OCI-LY7 (cell line): ENCODE results near the gene PAWR. TPM values are rescaled to one million over a fixed set of nuclear protein-coding genes. Genes with fewer than 3 reads are reported as not detected.
"Not testable (repeated sequence)": the region's sequence is repeated elsewhere in the genome, so short reads cannot be mapped to it uniquely, and the experiment has no call there.

ENCODE experiments used
- BruUV-seq: library from RNA; stranded (reverse); fragments of 400-500 nt; replicated peaks from 2 replicates; lab custom pipeline; 2021; lab: Mats Ljungman, UMichigan
- CTCF ChIA-PET: fragments of 300-600 bp; sonication (Branson Sonifier 250); formaldehyde crosslinking; loops from one replicate; lab custom pipeline; 2022; ENCODE audit warnings: antibody characterized with exemption; ENCODE audit not compliant: unreplicated experiment; lab: Charles Lee
- POLR2A ChIA-PET: fragments of 300-600 bp; sonication (Branson Sonifier 250); formaldehyde crosslinking; loops from one replicate; lab custom pipeline; 2022; ENCODE audit warnings: antibody characterized with exemption; lab: Charles Lee
- DNase-seq: peaks from one replicate; pipeline ENCODE4 v3.0.0-alpha.2; 2015; ENCODE audit warnings: low spot score
- H2AFZ ChIP-seq: fragments of 200-600 bp; sonication (generic), shearing (Covaris generic); 2 replicates; pipeline ENCODE4 v1.6.1; 2014; ENCODE audit warnings: mild to moderate bottlenecking, antibody characterized with exemption, low read length, moderate library complexity
- H3K27ac ChIP-seq: fragments of 200-600 bp; sonication (generic); 2 replicates; pipeline ENCODE4 v1.5.1; 2014; ENCODE audit warnings: mixed run types, low read depth, mild to moderate bottlenecking, moderate library complexity, low read length, inconsistent platforms; ENCODE audit not compliant: poor library complexity, severe bottlenecking
- H3K36me3 ChIP-seq: fragments of 200-600 bp; sonication (generic); 2 replicates; pipeline ENCODE4 v1.6.1; 2014; ENCODE audit warnings: mild to moderate bottlenecking, antibody characterized with exemption, low read length, moderate library complexity, mixed read lengths; ENCODE audit not compliant: insufficient read depth
- H3K4me1 ChIP-seq: fragments of 200-600 bp; sonication (generic); 2 replicates; pipeline ENCODE4 v1.5.1; 2014; ENCODE audit warnings: mild to moderate bottlenecking, low read length; ENCODE audit not compliant: insufficient read depth, poor library complexity, severe bottlenecking
- H3K4me2 ChIP-seq: fragments of 200-600 bp; sonication (generic); 2 replicates; pipeline ENCODE4 v1.6.1; 2014; ENCODE audit warnings: mild to moderate bottlenecking, low read length
- H3K4me3 ChIP-seq: fragments of 200-600 bp; sonication (generic); 2 replicates; pipeline ENCODE4 v1.5.1; 2014; ENCODE audit warnings: mild to moderate bottlenecking, low read depth, low read length; ENCODE audit not compliant: poor library complexity, severe bottlenecking
- H3K79me2 ChIP-seq: fragments of 200-600 bp; sonication (generic); 2 replicates; pipeline ENCODE4 v1.6.1; 2016; ENCODE audit warnings: low read depth, mild to moderate bottlenecking, low read length, moderate library complexity, mixed read lengths; ENCODE audit not compliant: insufficient read depth
- H3K9me2 ChIP-seq: fragments of 200-600 bp; sonication (generic); 2 replicates; pipeline ENCODE4 v1.6.1; 2016; ENCODE audit warnings: mild to moderate bottlenecking, low read length, mixed read lengths; ENCODE audit not compliant: insufficient read depth
- H3K9me3 ChIP-seq: fragments of 200-600 bp; sonication (generic); 2 replicates; pipeline ENCODE4 v1.6.1; 2014; ENCODE audit warnings: mild to moderate bottlenecking, mixed run types, low read length, mixed read lengths
- H4K20me1 ChIP-seq: fragments of 200-600 bp; sonication (generic); 2 replicates; pipeline ENCODE4 v1.6.1; 2014; ENCODE audit warnings: mild to moderate bottlenecking, antibody characterized with exemption, low read length, moderate library complexity, mixed read lengths; ENCODE audit not compliant: insufficient read depth
- CTCF ChIP-seq: fragments of 200-600 bp; sonication (generic); conservative IDR thresholded peaks from 2 replicates; pipeline ENCODE4 v1.5.1; 2014; ENCODE audit warnings: mild to moderate bottlenecking, antibody characterized with exemption, low read length, moderate library complexity, mixed read lengths
- EZH2phosphoT487 ChIP-seq: fragments of 200-600 bp; sonication (generic); IDR thresholded peaks from 2 replicates; pipeline ENCODE4 v1.6.1; 2018; ENCODE audit warnings: low read depth, borderline replicate concordance, mild to moderate bottlenecking, mixed run types, antibody characterized with exemption, low read length, moderate library complexity, mixed read lengths
- intact Hi-C: fragments of 100-400 bp; cut with micrococcal nuclease; formaldehyde crosslinking; loops from one replicate; pipeline ENCODE4 v1.10.0; 2022; ENCODE audit not compliant: unreplicated experiment
- total RNA-seq, 2 experiments: library from RNA; depleted of rRNA in 1 of 2; stranded (reverse); fragments of >200 nt in 1 of 2; shearing (Covaris generic) in 1 of 2; gene quantifications; 2 replicates each; pipeline ENCODE4 v1.2.3, GENCODE V29; 2014 to 2022

Gene PAWR
- total RNA-seq, 2 experiments from 2014 or later: 107 to 186 TPM

GRCh38 chr12:79566452-79567174, 124.2 kb downstream of the PAWR start:
- TF ChIP-seq EZH2phosphoT487: no peak
- TF ChIP-seq CTCF: no peak
- no TSS peak for BruUV-seq
- peak; percentile 24 for DNase-seq
- H3K36me3 ChIP-seq: peaks cover 77% of the 10 kb centered on the region
- H3K4me2 ChIP-seq: no peak overlapping the region
- H3K4me1 ChIP-seq: peaks cover 4% of the 10 kb centered on the region
- no peak overlapping the region for H2AFZ ChIP-seq
- H3K9me3 ChIP-seq: peaks cover 12% of the 10 kb centered on the region; the same call in 1 of the 2 replicates
- intact Hi-C loops: no loop called here
- H3K9me2 ChIP-seq: no peaks in the 10 kb centered on the region
- H3K79me2 ChIP-seq: no peaks in the 10 kb centered on the region
- H4K20me1 ChIP-seq: no peaks in the 10 kb centered on the region
- H3K27ac ChIP-seq: no peak overlapping the region
- H3K4me3 ChIP-seq: no peak overlapping the region
- POLR2A ChIA-PET: interaction anchor here (0.6 kb wide), 1 partner anchor 1522 kb away, joined by 3 read pairs; no protein-coding TSS in a partner anchor
- CTCF ChIA-PET: no interaction called here

GRCh38 chr12:79564727-79565350, 125.9 kb downstream of the PAWR start:
- CTCF ChIA-PET, H3K4me1 ChIP-seq, POLR2A ChIA-PET, BruUV-seq, intact Hi-C loops, H2AFZ ChIP-seq, DNase-seq, H4K20me1 ChIP-seq, H3K27ac ChIP-seq, H3K9me2 ChIP-seq, H3K4me2 ChIP-seq, H3K79me2 ChIP-seq, H3K4me3 ChIP-seq: not testable (repeated sequence)
- H3K36me3 ChIP-seq: peaks cover 67% of the 10 kb centered on the region
- H3K9me3 ChIP-seq: peaks cover 12% of the 10 kb centered on the region; the same call in 1 of the 2 replicates

GRCh38 chr12:79563021-79563740, 127.6 kb downstream of the PAWR start:
- CTCF ChIA-PET: no interaction called here
- Histone ChIP-seq H3K79me2 (no peaks in the 10 kb centered on the region), H3K4me2 (no peak overlapping the region), H4K20me1 (no peaks in the 10 kb centered on the region), H2AFZ (no peak overlapping the region), H3K9me2 (no peaks in the 10 kb centered on the region), H3K9me3 (peaks cover 12% of the 10 kb centered on the region; the same call in 1 of the 2 replicates), H3K4me1 (peaks cover 4% of the 10 kb centered on the region), H3K36me3 (peaks cover 67% of the 10 kb centered on the region), H3K27ac (no peak overlapping the region), H3K4me3 (no peak overlapping the region)
- POLR2A ChIA-PET: interaction anchor here (0.7 to 1.2 kb wide), 2 partner anchors 80 to 387 kb away, joined by 3 read pairs; no protein-coding TSS in a partner anchor
- DNase-seq: no peak
- TF ChIP-seq CTCF: no peak
- no peak for TF ChIP-seq EZH2phosphoT487
- intact Hi-C loops: no loop called here
- no TSS peak for BruUV-seq
